ENCODE data around the gene SLC22A7.
"Not testable (repeated sequence)": the region's sequence is repeated elsewhere in the genome, so short reads cannot be mapped to it uniquely, and the experiment has no call there.

SLC22A7 gene

DNA sequence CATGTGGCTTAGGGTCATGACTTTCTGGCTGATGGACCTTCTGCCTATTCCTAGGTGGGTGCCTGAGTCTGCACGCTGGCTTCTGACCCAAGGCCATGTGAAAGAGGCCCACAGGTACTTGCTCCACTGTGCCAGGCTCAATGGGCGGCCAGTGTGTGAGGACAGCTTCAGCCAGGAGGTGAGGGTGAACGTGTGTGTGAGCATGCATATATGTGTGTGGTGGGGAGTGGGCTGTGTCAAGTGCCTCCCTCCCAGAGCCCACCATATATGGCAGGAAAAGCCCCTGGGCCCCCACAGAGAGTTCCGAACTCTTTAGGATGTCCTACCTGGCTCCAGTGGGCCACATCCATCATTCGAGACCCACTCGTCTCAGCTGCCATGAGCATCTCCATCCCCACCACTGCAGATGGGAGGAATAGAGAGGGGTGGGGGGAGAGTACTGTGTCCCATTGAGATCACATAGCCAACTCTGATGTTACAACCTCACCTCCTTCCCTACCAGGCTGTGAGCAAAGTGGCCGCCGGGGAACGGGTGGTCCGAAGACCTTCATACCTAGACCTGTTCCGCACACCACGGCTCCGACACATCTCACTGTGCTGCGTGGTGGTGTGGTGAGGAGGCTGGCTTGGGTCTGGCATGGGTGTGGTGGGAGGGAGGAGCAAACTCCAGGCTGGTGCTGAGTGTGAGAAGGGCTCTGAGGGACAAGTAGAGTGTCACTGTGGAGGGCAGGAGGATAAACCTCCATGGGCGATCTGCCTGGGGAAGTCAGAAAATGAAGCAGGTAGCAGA, 3.2 kb downstream of the SLC22A7 start:
- DNase-seq (ENCODE audit: low spot score): no peak

DNA sequence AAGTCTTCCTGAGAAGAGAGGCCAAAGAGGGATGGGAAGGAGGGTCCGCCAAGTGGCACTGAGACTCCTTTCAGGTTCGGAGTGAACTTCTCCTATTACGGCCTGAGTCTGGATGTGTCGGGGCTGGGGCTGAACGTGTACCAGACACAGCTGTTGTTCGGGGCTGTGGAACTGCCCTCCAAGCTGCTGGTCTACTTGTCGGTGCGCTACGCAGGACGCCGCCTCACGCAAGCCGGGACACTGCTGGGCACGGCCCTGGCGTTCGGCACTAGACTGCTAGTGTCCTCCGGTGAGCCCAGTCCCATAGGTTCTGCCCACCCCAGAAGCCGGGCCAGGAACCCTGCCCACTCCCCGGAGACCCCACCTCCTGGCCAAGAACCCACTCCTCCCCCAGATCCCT, 4.1 kb downstream of the SLC22A7 start:
- DNase-seq (ENCODE audit: low spot score): no peak

DNA sequence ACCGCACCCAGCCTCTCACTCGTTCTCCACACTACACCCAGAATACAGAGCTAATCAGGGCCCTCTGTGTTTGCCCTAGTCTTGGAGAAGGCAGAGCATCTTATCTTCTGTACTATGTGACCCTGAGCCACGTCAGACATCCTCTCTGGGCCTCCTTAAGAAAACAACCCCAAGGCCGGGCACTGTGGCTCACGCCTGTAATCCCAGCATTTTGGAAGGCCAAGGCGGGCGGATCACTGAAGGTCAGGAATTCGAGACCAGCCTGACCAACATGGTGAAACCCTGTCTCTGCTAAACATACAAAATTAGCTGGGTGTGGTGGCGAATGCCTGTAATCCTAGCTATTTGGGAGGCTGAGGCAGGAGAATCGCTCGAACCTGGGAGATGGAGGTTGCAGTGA, 4.9 kb downstream of the SLC22A7 start:
- DNase-seq (ENCODE audit: low spot score): not testable (repeated sequence)

DNA sequence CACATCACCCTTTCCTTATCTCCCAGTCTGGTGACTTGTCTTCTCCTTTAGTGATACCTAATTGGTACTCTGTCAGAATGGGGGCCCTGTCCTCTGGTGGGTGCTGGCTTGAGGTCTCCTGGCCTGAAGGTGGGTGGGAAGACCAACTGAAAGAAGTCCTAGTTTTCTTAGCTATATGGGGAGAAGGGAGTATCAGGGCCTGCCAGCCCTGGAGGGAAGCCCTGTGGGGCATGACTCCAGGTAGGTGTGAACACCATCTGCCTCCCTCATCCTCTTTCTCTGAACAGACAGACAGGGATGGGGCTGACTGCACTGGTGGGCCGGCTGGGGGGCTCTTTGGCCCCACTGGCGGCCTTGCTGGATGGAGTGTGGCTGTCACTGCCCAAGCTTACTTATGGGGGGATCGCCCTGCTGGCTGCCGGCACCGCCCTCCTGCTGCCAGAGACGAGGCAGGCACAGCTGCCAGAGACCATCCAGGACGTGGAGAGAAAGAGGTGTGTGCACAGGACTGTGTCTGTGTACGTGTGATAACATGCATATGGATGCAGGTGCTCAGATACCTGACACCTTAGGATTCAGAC, 5.8 kb downstream of the SLC22A7 start:
- no peak for DNase-seq (ENCODE audit: low spot score)

DNA sequence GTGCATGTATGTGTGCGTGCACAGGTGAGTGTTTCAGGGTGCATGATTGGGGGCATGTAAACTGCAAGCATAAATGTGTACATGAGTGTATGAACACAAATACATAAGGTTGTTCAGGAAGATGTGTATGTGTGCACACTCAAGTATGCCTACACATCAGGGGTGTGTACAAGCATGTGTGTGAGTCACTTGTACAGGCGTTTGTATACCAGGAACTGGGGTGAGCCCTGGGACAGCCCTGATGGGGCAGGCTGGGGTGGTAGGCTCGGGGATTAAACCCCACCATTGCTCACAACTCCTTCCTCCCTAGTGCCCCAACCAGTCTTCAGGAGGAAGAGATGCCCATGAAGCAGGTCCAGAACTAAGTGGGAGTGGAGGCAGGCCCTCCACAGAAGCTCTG, 6.3 kb downstream of the SLC22A7 start:
- DNase-seq (ENCODE audit: low spot score): no peak

DNA sequence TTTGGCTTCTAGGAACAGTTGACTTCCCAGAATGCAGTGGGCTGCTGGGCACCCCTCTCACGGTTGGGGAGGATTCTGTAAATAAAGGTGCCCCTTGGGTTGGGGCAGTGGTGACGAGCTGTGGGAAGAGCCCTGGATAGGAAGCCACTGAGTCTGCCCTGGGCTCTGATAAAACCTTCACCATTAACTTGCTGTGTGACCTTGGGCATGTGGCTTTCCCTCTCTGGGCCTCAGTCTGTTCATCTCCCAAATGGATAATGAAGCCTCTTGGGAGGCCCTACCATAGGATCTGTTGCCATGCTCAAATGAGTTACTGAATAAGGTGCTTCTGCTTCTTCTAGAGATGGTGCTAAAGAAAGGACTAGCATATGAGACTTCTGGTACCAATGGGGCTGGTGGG, 6.8 kb downstream of the SLC22A7 start:
- no peak for DNase-seq (ENCODE audit: low spot score)

DNA sequence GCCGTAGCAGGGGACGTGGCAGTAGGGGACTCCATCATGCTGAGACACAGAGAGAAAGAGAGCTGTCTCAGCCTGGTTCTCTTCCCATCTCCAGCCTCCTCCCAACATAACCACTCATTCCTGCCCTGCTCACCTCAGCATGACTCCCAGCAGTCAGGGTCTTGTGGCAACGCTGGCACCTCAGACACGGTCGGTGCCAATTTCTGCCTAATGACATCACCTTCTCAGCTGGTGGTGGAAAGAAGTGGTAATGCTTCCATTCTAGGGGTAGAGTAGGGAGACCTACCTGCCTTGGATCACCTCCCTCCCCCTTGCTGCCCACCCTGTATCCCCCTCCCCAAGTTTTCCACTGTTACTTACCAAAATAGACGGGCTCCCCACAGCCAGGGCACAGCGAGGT, 8.0 kb downstream of the SLC22A7 start:
- no peak for DNase-seq (ENCODE audit: low spot score)

DNA sequence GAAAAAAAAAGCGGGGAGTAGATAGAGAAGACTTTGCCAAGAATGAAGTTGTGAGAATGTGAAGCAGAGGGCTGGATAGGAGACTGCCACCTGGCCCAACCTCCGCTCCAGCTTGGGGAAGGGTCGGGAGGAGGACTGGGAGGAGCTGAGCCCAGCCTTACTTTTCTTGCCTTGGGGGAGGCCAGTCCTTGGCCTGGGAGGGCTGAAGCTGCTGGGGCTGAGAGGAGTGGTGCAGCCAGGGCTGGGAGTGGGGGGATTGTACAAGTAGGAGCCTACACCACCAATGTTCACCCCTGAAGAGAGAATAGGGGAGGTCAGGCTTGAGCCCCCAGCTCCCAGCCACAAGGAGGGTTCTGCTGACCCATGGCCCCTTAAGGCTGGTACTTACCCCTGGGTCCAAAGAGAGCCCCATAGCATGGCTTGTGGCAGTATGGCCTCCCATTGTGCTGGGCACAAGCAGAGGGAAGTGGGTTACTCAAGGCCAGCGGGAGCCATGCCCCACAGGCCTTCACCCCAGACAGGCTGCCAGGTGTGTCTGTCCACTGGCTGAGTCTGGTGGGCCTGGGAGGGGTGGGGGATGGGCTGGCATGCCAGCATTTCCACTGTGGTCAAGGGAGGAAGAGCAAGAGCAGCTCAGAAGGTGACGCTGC, 9.5 kb downstream of the SLC22A7 start:
- no peak for DNase-seq (ENCODE audit: low spot score)

DNA sequence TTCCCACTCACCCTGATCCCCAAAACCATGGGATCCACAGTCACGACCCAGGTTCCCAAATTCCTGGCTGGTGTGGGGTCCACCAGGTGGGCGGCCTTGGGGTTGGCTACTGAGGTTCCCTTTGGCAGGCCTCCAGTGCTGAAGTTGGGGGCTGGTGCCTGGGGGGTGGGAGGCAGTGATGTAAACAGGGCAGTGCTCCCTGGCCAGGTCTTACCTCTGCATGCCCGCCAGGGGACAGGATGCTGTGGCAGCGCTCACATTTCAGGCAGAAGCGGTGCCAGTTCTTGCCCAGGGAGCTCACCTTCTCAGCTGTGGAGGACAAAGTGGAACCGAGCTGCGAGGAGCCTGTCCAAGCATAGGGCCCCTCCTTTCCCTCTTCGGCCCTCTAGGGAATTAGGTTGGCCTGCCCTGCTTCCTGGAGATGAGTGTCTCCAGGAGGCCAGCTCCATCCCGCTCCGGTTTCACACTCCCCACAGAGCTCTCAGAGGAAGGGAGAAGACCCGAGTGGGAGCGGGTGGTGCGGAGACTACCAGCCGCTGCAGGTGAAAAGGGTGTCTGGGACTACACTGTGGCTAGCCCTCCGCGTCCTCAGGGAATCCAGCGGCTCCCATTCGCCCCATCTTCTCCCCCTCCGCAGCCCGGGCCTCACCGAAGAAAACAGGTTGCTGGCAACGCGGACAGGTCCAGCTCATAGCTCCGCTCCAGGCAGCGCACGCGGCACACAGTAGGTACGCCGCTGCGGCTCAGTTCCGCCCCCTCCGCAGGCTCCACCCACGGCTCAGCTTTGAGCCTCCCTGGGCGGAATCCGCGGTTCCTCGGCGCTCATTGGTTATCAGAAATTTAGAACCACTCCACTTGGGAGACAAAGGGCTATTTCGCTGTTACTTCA, 10.3 kb downstream of the SLC22A7 start, which contains the start of gene CRIP3:
CRIP3 (minus strand) TSS at position 726 of the 889 bp plus-strand sequence; CDS start at position 692, 34 bp downstream.
- peak; percentile 15 for DNase-seq (ENCODE audit: low spot score)

DNA sequence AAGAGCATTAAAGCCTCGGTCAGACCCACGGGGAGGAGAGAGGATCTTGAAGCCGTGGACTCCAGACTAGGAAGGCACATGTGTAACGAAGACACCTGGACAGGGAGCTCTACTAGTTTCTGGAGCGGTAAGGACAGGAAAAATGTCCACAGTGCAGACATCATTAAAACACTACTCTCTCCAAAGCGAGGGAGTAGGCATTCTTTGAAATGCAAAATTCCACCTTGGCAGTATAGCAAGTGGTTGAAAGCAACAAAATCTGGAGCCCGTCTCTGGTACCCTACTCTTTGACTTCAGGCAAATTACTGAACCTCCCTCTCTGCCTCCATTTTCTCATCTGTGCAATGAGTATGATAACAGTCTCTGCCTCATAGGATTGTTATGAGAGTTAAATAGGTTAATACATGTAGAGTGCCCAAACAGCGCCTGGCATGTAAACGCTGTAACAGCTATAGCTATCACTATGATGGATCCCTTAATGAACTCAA, 11.0 kb downstream of the SLC22A7 start:
- no peak for DNase-seq (ENCODE audit: low spot score)

DNA sequence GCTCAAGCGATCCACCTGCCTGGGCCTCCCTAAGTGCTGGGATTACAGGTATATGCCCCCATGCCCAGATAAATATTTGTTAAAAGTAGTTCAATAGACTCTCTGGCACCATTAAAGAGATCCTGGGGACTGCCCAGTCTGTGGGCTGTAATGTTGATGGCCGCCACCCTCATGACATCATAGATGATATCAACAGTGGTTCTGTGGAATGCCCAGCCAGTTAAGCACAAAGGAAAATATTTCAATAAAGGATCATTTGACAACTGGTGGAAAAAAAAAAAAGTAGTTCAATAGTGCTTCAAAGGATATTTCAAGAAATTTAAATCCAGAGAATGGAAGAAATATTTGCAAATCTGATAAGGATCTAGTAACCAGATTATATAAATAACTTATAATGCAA, 12.1 kb downstream of the SLC22A7 start:
- DNase-seq (ENCODE audit: low spot score): no peak

DNA sequence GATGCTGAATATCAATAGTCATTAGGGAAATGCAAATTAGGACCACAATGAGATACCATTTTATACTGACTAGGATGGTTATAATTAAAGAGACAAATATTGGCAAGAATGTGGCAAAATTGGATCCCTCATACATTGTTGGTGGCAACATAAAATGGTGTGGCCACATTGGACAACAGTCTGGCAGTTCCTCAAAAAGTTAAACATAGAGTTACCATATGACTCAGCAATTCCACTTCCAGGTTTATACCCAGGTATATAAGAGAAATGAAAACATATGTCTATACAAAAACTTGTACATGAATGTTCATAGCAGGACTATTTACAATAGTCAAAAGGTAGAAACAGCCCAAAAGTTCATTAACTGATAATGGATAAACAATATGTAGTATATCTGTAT, 12.6 kb downstream of the SLC22A7 start:
- DNase-seq (ENCODE audit: low spot score): no peak

DNA sequence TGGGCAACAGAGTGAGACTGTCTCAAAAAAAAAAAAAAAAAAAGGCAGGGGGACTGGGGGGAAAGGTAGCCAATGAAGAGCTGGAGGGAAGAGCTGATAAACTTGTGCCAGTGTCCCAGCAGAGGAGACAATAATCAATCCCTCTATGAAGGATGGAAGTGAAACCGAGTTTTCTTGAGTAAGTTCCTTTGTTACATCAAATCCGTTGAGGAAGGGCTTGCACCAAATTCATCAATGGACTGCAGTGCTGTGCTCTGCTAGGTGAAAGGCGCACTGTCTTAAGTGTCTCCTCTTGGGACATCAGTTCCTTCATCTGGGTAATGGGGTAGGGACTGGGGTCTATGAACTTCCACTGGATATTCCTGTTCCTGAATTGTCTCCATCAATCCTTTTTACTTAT, 13.6 kb downstream of the SLC22A7 start:
- no peak for DNase-seq (ENCODE audit: low spot score)

DNA sequence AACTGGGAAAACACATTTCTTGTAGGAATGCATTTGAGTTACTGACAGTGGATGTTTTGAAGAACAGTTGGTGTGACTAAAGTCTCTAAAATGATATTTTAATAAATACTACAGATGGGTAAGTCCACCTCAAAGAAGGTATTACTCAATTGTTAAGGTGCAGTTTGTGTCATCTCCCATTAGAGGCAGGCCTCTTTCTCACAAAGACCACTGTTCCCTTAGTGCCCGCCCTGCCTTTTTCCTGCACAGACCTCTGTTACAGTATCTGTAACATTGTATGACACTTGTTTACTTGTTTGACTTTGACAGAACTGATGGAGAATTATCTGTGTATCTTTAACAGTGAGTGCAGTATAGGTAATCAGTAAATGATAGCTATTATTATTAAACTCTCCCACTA, 15.8 kb downstream of the SLC22A7 start:
- no peak for DNase-seq (ENCODE audit: low spot score)

DNA sequence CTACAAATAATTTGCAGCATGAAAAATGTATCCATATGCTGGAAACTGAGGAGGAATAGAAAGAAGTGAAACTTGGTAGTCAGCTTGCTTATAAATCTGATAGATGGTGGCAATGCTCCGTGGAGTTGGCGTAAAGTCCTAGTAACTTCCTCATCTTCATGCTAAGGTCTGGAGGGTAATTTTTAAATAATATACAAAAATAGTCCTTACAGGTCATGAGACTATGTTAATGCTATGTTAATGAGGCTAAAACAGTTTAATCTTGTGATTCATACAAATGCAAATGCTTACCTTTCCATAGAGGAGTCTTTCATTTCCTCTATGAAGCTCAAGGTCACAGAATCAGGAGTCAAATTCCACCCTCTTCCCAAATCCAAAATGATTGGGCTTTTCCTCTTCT, 20.0 kb downstream of the SLC22A7 start:
- DNase-seq (ENCODE audit: low spot score): no peak

DNA sequence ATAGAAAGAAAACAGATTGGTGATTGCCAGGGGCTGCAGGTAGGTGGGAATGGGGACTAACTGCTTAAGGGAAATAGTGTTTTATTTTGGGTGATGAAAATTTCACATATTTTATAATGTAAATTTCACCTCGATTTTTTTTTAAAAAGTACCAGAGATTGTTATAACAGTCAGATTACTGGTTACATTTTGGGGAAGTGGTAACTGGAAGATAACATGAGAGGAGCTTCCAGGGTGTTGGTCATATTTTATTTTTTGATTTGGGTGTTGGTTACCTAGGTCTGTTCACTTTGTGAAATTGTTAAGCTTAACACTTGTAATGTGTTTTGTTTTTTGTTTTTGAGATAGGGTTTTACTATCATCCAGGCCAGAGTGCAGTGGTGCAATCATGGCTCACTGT, 27.8 kb downstream of the SLC22A7 start:
- DNase-seq (ENCODE audit: low spot score): no peak

DNA sequence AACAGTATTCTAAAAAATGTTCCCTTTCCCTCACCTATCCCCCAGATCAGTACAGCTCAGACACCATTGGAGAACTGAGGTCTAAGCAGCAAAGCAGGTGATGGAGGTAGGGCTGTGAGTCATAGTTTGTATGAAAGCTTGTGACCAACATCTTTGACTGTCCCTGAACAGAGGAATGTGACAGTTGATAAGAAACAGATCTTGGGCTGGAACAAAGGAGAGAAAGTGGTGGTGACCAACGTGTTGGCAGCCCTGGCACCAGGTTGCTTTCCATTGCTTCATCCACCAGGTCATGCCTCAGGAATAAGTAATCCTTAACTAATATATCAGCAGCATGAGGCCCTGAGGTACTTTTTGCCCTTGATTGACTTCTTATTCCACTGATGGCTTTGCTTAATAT, 30.5 kb downstream of the SLC22A7 start:
- DNase-seq (ENCODE audit: low spot score): no peak

DNA sequence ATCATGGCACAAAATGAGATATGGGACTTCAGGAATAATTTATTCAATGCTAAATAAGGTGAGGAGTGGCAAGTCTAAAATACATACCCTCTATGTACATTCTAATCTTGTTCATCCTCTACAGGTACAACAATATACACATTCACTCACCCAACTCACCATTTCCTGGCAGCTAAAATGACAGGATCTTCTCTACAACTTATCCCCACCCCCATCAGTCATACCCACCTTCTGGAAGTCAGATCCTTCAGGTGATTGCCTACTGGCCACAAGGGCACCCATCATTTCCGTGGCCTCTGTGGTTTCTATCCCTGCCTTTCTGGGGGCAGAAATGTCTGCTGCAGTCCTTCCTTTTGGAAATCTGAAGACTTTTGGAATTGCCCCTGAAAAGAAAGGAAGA, 33.4 kb downstream of the SLC22A7 start:
- DNase-seq (ENCODE audit: low spot score): no peak

DNA sequence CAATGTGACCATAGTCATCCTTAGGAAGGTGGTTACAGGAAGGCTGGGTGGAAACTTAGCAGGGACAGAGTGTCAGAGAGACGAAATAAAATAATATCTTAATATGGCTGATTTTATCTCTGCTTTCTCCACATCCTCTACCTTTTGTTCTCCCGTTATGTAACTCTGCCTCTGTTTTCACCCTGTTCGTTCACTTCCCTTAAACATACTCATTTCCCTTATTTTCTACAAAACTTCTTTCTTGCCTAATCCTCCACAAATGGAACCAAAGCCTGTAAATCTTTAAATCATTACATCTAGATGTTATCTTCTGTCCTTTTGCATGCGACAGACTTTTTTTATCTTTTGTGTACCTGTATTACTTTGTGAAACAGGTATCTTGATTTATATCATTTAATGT, 33.8 kb downstream of the SLC22A7 start:
- DNase-seq (ENCODE audit: low spot score): no peak

DNA sequence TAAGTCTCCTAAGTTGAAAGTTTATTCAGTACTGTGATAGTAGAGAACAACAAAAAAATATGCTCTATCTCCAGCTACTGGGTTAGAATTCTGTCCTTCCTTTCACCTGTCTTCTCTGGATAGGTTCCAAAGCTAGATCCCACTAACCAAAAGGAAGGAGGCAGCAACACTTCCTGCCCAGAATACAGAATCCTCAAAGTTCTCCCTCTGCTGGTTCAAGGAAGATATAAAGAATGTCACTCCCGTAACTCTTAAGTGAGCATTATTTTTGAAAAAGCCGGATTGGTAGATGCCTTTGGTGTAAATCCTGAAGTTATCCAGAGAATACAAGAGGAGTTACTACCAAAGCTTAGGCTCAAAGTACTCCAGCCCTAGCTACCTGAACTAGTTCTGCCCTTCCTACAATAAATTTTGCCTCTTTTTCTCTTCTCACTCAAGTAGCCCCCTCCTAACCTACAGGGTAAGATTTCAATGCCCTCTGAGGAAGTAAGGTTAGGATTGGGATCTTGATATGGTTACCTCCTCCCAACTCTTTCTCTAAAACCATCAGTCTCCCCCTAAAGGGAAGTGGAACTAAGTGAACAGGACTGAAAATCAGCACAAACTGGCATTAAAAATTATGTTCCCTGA, 36.5 kb downstream of the SLC22A7 start:
- peak; percentile 32 for DNase-seq (ENCODE audit: low spot score)

DNA sequence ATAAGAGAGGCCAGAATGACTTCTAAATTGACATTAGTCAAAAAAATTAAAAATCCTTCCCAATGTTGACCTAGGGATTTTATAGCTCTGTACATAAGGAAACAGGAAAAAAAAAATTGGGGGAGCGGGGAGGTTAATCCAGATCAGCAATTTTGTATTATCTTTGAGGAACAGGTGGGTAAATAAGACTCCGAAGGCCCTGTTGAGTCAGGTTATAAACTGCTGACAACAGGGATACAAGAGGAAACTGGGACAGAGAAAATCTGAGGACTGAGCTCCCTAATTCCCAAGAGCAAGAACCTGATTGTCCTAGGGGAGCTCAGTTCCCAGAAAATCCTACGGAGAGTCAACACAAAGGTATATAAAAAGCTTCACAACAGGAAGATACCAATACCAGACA, 37.4 kb downstream of the SLC22A7 start:
- no peak for DNase-seq (ENCODE audit: low spot score)

DNA sequence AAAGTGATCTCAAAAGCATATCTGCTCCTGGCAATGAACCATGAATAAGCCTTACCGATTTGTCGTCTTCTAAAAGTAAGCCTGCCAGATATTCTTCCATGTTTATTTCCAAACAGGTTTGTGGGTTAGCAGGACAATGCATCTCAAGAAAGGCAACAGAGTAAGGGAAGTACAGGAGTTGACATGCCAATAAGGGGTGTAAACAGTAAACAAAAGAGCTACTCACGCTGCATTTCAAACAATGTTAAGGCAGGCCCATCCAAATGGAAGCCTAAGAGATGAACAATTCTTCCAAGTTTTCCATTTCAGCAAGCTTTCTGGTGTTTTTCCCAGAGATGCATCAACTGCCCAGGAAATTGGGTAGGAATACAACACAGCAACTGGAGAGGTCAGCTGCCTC, 38.3 kb downstream of the SLC22A7 start:
- DNase-seq (ENCODE audit: low spot score): no peak

Measured in hematopoietic multipotent progenitor cell treated with erythropoietin and hydrocortisone succinate and interleukin-3 and kit ligand, for 15 days (in vitro differentiated cells).